Thyroid gland (tissue), 4 donors: Measurements from ENCODE around the gene TXNDC11.

Experiments used
- POLR2A ChIP-seq, 2 donors: fragments of 450-650 bp; IDR thresholded peaks; one replicate each; pipeline ENCODE4 v1.6.1; 2017; ENCODE audit warnings: antibody characterized with exemption in 2 of 2, mild to moderate bottlenecking in 2 of 2, moderate library complexity in 1 of 2
- TF ChIP-seq, protein P1 (sequence below), 6 experiments: fragments of 200-600 bp in 3 of 6; fragments of 450-650 bp in 3 of 6; sonication (generic) in 3 of 6; IDR thresholded peaks; one replicate each; pipeline ENCODE4 v1.5.1; 2016 to 2019; ENCODE audit warnings: antibody characterized with exemption in 6 of 6, mild to moderate bottlenecking in 2 of 6, inconsistent platforms in 1 of 6, moderate library complexity in 1 of 6

DNA sequence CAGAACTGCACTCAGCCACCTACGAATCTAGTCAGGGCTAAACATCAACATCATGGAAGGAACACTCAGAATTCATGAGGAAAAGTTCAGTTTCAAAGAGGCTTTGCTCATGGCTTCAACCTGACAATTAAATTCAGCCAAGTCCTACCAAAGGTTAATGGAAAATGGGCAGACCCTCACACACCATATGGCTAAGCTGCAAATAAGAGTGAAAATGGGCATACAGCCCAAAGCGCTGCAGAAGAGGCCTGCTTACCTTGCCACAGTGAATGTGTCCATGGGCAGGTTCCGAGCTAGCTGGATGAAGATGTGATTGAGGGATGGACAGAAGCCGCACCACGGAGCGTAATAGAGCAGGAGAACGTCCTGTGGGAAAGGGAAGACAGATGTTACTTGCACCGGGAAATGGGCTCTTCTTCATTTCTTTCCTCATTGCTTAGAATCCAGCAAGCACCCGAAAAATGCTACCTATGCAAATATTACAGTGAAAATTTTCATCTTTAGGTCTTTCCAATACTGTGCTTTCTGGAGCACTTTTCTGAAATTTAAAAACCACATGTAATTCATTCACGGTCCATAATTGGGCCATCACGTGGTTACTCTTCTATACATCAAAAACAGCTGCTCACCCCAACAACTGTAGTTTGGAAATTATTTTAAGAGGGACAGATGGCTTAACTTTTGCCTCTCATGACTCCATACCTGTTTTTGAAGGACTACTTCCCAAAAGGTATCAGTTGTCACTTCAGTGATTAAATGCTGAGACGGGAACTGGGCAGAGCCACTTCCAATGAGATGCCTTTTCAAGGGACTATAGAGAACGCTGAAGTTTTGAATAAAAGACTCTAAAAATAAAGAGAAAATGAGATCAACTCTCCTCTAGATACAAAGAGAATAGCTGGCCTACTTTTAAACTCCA is 54.8 kb downstream of the TXNDC11 start:
- TF ChIP-seq, protein P1, sequence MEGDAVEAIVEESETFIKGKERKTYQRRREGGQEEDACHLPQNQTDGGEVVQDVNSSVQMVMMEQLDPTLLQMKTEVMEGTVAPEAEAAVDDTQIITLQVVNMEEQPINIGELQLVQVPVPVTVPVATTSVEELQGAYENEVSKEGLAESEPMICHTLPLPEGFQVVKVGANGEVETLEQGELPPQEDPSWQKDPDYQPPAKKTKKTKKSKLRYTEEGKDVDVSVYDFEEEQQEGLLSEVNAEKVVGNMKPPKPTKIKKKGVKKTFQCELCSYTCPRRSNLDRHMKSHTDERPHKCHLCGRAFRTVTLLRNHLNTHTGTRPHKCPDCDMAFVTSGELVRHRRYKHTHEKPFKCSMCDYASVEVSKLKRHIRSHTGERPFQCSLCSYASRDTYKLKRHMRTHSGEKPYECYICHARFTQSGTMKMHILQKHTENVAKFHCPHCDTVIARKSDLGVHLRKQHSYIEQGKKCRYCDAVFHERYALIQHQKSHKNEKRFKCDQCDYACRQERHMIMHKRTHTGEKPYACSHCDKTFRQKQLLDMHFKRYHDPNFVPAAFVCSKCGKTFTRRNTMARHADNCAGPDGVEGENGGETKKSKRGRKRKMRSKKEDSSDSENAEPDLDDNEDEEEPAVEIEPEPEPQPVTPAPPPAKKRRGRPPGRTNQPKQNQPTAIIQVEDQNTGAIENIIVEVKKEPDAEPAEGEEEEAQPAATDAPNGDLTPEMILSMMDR (IDR thresholded peaks at IDR 0.05), result no peak
- TF ChIP-seq POLR2A (IDR thresholded peaks at IDR 0.05), result no peak
